Skin epidermis (tissue), 12 donors: ENCODE data around the gene SLC22A23.
"Not testable (repeated sequence)": the region's sequence is repeated elsewhere in the genome, so short reads cannot be mapped to it uniquely, and the experiment has no call there.

ENCODE experiments used
- H3K27ac ChIP-seq, 21 experiments: fragments of 200-600 bp; sonication (generic) in 11 of 21; one replicate each; pipeline ENCODE4 v1.5.0; 2020; ENCODE audit warnings: mild to moderate bottlenecking in 3 of 21, inconsistent platforms in 2 of 21, moderate library complexity in 2 of 21
- H3K4me3 ChIP-seq, 7 experiments: fragments of 200-600 bp; sonication (generic) in 2 of 7; one replicate each; pipeline ENCODE4 v1.5.0; 2020; ENCODE audit warnings: inconsistent platforms in 2 of 7, mild to moderate bottlenecking in 2 of 7, moderate library complexity in 1 of 7

Gene SLC22A23

GRCh38 chr6:3378808-3379207, 78.0 kb downstream of the SLC22A23 start:
- H3K27ac ChIP-seq, result peak overlapping the region in 1 of 21 experiments; percentile 54
- not testable (repeated sequence) for H3K4me3 ChIP-seq

- not testable (repeated sequence) for H3K4me3 ChIP-seq
- H3K27ac ChIP-seq, result peak overlapping the region in 6 of 21 experiments; percentile 18 to 54 (median 29)
Measured at GRCh38 chr6:3378398-3378782, 78.5 kb downstream of the SLC22A23 start.

- Histone ChIP-seq H3K4me3 (no peak overlapping the region), H3K27ac (peak overlapping the region in 7 of 21 experiments; percentile 18 to 54 (median 33))
Measured at GRCh38 chr6:3377536-3378397, 79.1 kb downstream of the SLC22A23 start.

GRCh38 chr6:3376893-3377535, 79.8 kb downstream of the SLC22A23 start:
- H3K27ac ChIP-seq, result peak overlapping the region in 4 of 21 experiments; percentile 18 to 54 (median 44)

GRCh38 chr6:3376064-3376463, 80.8 kb downstream of the SLC22A23 start:
- no peak overlapping the region for H3K4me3 ChIP-seq
- no peak overlapping the region for H3K27ac ChIP-seq

More at GRCh38 chr6:3376893-3377535, 79.8 kb downstream of the SLC22A23 start:
- no peak overlapping the region for H3K4me3 ChIP-seq

GRCh38 chr6:3373597-3374203, 83.2 kb downstream of the SLC22A23 start:
- H3K27ac ChIP-seq, result no peak overlapping the region

GRCh38 chr6:3372912-3373554, 83.8 kb downstream of the SLC22A23 start:
- no peak overlapping the region for H3K4me3 ChIP-seq
- no peak overlapping the region for H3K27ac ChIP-seq

More at GRCh38 chr6:3373597-3374203, 83.2 kb downstream of the SLC22A23 start:
- H3K4me3 ChIP-seq, result no peak overlapping the region

- no peak overlapping the region for H3K4me3 ChIP-seq
- H3K27ac ChIP-seq, result no peak overlapping the region
Measured at GRCh38 chr6:3372184-3372846, 84.5 kb downstream of the SLC22A23 start.

- Histone ChIP-seq H3K4me3 (no peak overlapping the region), H3K27ac (no peak overlapping the region)
Measured at GRCh38 chr6:3371222-3371949, 85.5 kb downstream of the SLC22A23 start.

GRCh38 chr6:3370361-3371221, 86.3 kb downstream of the SLC22A23 start:
- Histone ChIP-seq H3K27ac (peak overlapping the region in 2 of 21 experiments; percentile 14 to 20), H3K4me3 (no peak overlapping the region)

GRCh38 chr6:3369985-3370360, 86.9 kb downstream of the SLC22A23 start:
- Histone ChIP-seq H3K27ac (peak overlapping the region in 1 of 21 experiments; percentile 20), H3K4me3 (no peak overlapping the region)

GRCh38 chr6:3368685-3369084, 88.2 kb downstream of the SLC22A23 start:
- H3K27ac ChIP-seq, result no peak overlapping the region
- H3K4me3 ChIP-seq, result no peak overlapping the region

- Histone ChIP-seq H3K27ac (no peak overlapping the region), H3K4me3 (no peak overlapping the region)
Measured at GRCh38 chr6:3367630-3368029, 89.2 kb downstream of the SLC22A23 start.

- Histone ChIP-seq H3K4me3 (no peak overlapping the region), H3K27ac (no peak overlapping the region)
Measured at GRCh38 chr6:3366596-3367413, 90.0 kb downstream of the SLC22A23 start.

GRCh38 chr6:3364391-3364790, 92.5 kb downstream of the SLC22A23 start:
- Histone ChIP-seq H3K27ac (no peak overlapping the region), H3K4me3 (no peak overlapping the region)

GRCh38 chr6:3363296-3364025, 93.4 kb downstream of the SLC22A23 start:
- Histone ChIP-seq H3K27ac (peak overlapping the region in 7 of 21 experiments; percentile 8 to 47 (median 24)), H3K4me3 (no peak overlapping the region)
